Measurements from ENCODE around the gene RAD51B.

DNA sequence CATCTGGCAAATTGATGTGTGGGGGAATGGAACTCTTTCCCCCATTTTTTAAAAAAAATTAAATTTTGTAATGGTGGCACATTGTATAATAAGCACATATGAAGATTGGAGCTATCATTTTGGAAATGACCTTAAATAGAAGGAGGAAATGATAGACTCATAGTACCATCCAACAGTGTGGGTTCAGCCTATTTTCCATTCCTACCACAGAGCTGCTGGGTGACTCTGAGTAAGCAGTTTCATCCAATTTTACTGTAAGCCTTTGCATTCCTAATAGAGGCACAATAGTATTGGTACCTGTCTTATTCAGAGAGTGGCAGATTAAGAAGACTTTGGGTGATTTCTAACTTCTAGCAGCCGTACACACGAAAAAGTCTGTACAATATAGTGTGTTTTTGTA lies 304.5 kb downstream of the RAD51B start:
- TF ChIP-seq, protein P1, sequence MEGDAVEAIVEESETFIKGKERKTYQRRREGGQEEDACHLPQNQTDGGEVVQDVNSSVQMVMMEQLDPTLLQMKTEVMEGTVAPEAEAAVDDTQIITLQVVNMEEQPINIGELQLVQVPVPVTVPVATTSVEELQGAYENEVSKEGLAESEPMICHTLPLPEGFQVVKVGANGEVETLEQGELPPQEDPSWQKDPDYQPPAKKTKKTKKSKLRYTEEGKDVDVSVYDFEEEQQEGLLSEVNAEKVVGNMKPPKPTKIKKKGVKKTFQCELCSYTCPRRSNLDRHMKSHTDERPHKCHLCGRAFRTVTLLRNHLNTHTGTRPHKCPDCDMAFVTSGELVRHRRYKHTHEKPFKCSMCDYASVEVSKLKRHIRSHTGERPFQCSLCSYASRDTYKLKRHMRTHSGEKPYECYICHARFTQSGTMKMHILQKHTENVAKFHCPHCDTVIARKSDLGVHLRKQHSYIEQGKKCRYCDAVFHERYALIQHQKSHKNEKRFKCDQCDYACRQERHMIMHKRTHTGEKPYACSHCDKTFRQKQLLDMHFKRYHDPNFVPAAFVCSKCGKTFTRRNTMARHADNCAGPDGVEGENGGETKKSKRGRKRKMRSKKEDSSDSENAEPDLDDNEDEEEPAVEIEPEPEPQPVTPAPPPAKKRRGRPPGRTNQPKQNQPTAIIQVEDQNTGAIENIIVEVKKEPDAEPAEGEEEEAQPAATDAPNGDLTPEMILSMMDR (IDR thresholded peaks at IDR 0.05) = no peak
- TF ChIP-seq POLR2AphosphoS5 (IDR thresholded peaks at IDR 0.05) = no peak
- TF ChIP-seq POLR2A (IDR thresholded peaks at IDR 0.05) = no peak
